GM23338 (cell line): ENCODE data around the gene FCRL1. TPM values are rescaled to one million over a fixed set of nuclear protein-coding genes. Genes with fewer than 3 reads are reported as not detected.

Experiments used
- ATAC-seq: fragments of 200-7000 bp; cut with Tn5 transposase; 3 replicates; pipeline ENCODE4 v1.9.1; 2020
- DNase-seq: peaks from one replicate; pipeline ENCODE4 v3.0.0-alpha.2; 2015; ENCODE audit warnings: low spot score
- H2AFZ ChIP-seq: fragments of 200-600 bp; sonication (generic); 2 replicates; pipeline ENCODE4 v1.8.0; 2016; ENCODE audit warnings: antibody characterized with exemption, mild to moderate bottlenecking, moderate library complexity
- H3F3A ChIP-seq: fragments of 200-600 bp; sonication (generic); replicated peaks from 2 replicates; pipeline ENCODE4 v1.8.0; 2017; ENCODE audit warnings: antibody characterized with exemption, mixed run types, low read depth
- H3K27ac ChIP-seq: fragments of 200-600 bp; sonication (generic); 2 replicates; pipeline ENCODE4 v1.6.1; 2016; ENCODE audit warnings: low read depth
- H3K27me3 ChIP-seq: fragments of 200-600 bp; sonication (generic); 2 replicates; pipeline ENCODE4 v1.8.0; 2016; ENCODE audit warnings: mild to moderate bottlenecking, mixed run types, moderate library complexity; ENCODE audit not compliant: insufficient read depth
- H3K36me3 ChIP-seq: fragments of 200-600 bp; sonication (generic); 2 replicates; pipeline ENCODE4 v1.8.0; 2016; ENCODE audit warnings: mild to moderate bottlenecking; ENCODE audit not compliant: insufficient read depth
- H3K4me1 ChIP-seq: fragments of 200-600 bp; sonication (generic); 2 replicates; pipeline ENCODE4 v1.8.0; 2016; ENCODE audit warnings: mild to moderate bottlenecking, moderate library complexity; ENCODE audit not compliant: insufficient read depth
- H3K4me2 ChIP-seq: fragments of 200-600 bp; sonication (generic); 2 replicates; pipeline ENCODE4 v1.7.1; 2017; ENCODE audit warnings: mixed run types
- H3K4me3 ChIP-seq: fragments of 200-600 bp; sonication (generic); 2 replicates; pipeline ENCODE4 v1.6.1; 2016; ENCODE audit warnings: mixed run types
- H3K79me2 ChIP-seq: fragments of 200-600 bp; sonication (generic); replicated peaks from 2 replicates; pipeline ENCODE4 v1.8.0; 2017; ENCODE audit warnings: mild to moderate bottlenecking; ENCODE audit not compliant: insufficient read depth
- H3K9me2 ChIP-seq: fragments of 200-600 bp; sonication (generic); 2 replicates; pipeline ENCODE4 v1.8.0; 2017; ENCODE audit not compliant: insufficient read depth
- H4K20me1 ChIP-seq: fragments of 200-600 bp; sonication (generic); replicated peaks from 2 replicates; pipeline ENCODE4 v1.8.0; 2017; ENCODE audit warnings: mild to moderate bottlenecking; ENCODE audit not compliant: insufficient read depth
- H3K27ac Mint-ChIP-seq: 2 replicates; pipeline ENCODE4 v1.8.0; 2020; ENCODE audit warnings: inconsistent platforms, mild to moderate bottlenecking, moderate library complexity, mixed read lengths
- H3K27me3 Mint-ChIP-seq: 3 replicates; pipeline ENCODE4 v1.8.0; 2022; ENCODE audit warnings: low read depth, mild to moderate bottlenecking, moderate library complexity, mixed read lengths, inconsistent platforms; ENCODE audit not compliant: insufficient read depth, poor library complexity
- H3K36me3 Mint-ChIP-seq: 3 replicates; pipeline ENCODE4 v1.8.0; 2021; ENCODE audit warnings: low read depth, mild to moderate bottlenecking, inconsistent platforms, moderate library complexity, mixed read lengths
- H3K4me1 Mint-ChIP-seq: 3 replicates; pipeline ENCODE4 v1.8.0; 2020; ENCODE audit warnings: mild to moderate bottlenecking, inconsistent platforms, mixed read lengths
- H3K4me3 Mint-ChIP-seq: 3 replicates; pipeline ENCODE4 v1.8.0; 2021; ENCODE audit warnings: moderate library complexity, mild to moderate bottlenecking, inconsistent platforms, mixed read lengths
- H3K9me3 Mint-ChIP-seq: 3 replicates; pipeline ENCODE4 v1.8.0; 2020; ENCODE audit warnings: moderate library complexity, mild to moderate bottlenecking, inconsistent platforms, mixed read lengths
- CREB1 ChIP-seq: fragments of 250-450 bp; sonication (Bioruptor Pico); IDR thresholded peaks from 2 replicates; pipeline ENCODE4 v1.5.0; 2020; ENCODE audit warnings: low read depth, mild to moderate bottlenecking, moderate library complexity
- EZH2 ChIP-seq: fragments of 200-600 bp; sonication (generic); IDR thresholded peaks from one replicate; pipeline ENCODE4 v1.8.0; 2017; ENCODE audit warnings: antibody characterized with exemption, mild to moderate bottlenecking, low read depth; ENCODE audit not compliant: unreplicated experiment
- EZH2phosphoT487 ChIP-seq: fragments of 200-600 bp; sonication (generic); IDR thresholded peaks from one replicate; pipeline ENCODE4 v1.8.1; 2018; ENCODE audit warnings: antibody characterized with exemption; ENCODE audit not compliant: unreplicated experiment
- JUNB ChIP-seq: IDR thresholded peaks from one replicate; pipeline ENCODE4 v1.6.1; 2016; ENCODE audit warnings: antibody characterized with exemption; ENCODE audit not compliant: unreplicated experiment
- NANOG ChIP-seq: IDR thresholded peaks from 2 replicates; pipeline ENCODE4 v1.6.1; 2016; ENCODE audit warnings: antibody characterized with exemption, borderline replicate concordance
- POLR2AphosphoS5 ChIP-seq: IDR thresholded peaks from 2 replicates; pipeline ENCODE4 v1.6.1; 2016; ENCODE audit warnings: antibody characterized with exemption, low read depth
- STAT1 ChIP-seq: IDR thresholded peaks from one replicate; pipeline ENCODE4 v1.6.1; 2016; ENCODE audit warnings: antibody characterized with exemption; ENCODE audit not compliant: unreplicated experiment
- ZNF114 ChIP-seq: fragments of 250-450 bp; sonication (Bioruptor Pico); IDR thresholded peaks from 2 replicates; pipeline ENCODE4 v1.5.0; 2020; ENCODE audit warnings: mild to moderate bottlenecking, moderate library complexity
- ZNF331 ChIP-seq: fragments of 250-450 bp; sonication (Bioruptor Pico); IDR thresholded peaks from 2 replicates; pipeline ENCODE4 v1.5.0; 2020; ENCODE audit warnings: low read depth, mild to moderate bottlenecking, moderate library complexity
- polyA plus RNA-seq: library from polyadenylated mRNA; unstranded; fragments of >200 nt; fragmentation: Nextera tagmentation; extraction: Ambion mirVana; gene quantifications from 2 replicates; pipeline ENCODE4 v1.2.1, GENCODE V29; 2016
- total RNA-seq: library from RNA; depleted of rRNA; stranded (reverse); fragments of >200 nt; shearing (Covaris generic); gene quantifications from 2 replicates; pipeline ENCODE4 v1.2.3, GENCODE V29; 2014
- TF ChIP-seq, protein P1 (sequence below): IDR thresholded peaks from 2 replicates; pipeline ENCODE4 v1.6.1; 2016; ENCODE audit warnings: antibody characterized with exemption
- TF ChIP-seq, protein P2 (sequence below): IDR thresholded peaks from one replicate; pipeline ENCODE4 v1.6.1; 2018; ENCODE audit warnings: antibody characterized with exemption; ENCODE audit not compliant: unreplicated experiment
- TF ChIP-seq, protein P3 (sequence below), 2 experiments: fragments of 200-600 bp in 1 of 2; sonication (generic) in 1 of 2; conservative IDR thresholded peaks; 2 replicates each; pipeline versions ENCODE4 v1.5.1 to v1.6.1; 2016 to 2017; ENCODE audit warnings: antibody characterized with exemption in 2 of 2, low read depth in 2 of 2, mild to moderate bottlenecking in 2 of 2, moderate library complexity in 1 of 2
- TF ChIP-seq, protein P4 (sequence below): fragments of 250-450 bp; sonication (Bioruptor Pico); IDR thresholded peaks from 2 replicates; pipeline ENCODE4 v1.5.0; 2020; ENCODE audit warnings: mild to moderate bottlenecking, moderate library complexity

The FCRL1 gene
- total and polyA plus RNA-seq, 2 experiments from 2014 or later = not detected

DNA sequence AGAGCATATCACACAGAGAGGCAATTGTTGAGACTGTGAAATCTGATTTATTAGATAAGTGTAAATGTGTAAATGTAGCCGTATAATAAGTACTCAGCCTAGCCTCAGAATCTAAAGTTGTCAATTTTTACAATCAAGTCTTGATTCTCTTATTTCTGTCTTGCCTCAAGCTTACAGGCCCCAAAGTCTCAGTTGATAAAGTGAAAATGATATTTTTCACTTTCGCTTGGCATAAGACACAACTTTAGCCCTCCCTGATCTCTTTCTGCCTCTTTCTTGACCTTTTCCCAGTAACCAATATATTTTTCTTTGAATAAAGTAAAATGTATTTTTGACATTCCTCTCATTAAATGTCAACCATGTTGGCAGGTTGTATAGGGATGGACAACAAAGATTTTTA, 11.0 kb upstream of the FCRL1 start:
- ATAC-seq (no peak), DNase-seq (no peak)
- H3K4me1 Mint-ChIP-seq = no peaks in the 10 kb centered on the region
- no peak overlapping the region for H3K4me3 ChIP-seq
- H3K36me3 ChIP-seq = no peaks in the 10 kb centered on the region
- no peak overlapping the region for H3K4me2 ChIP-seq
- H4K20me1 ChIP-seq = no peaks in the 10 kb centered on the region
- H3K9me3 Mint-ChIP-seq = no peaks in the 10 kb centered on the region
- no peaks in the 10 kb centered on the region for H3K27me3 ChIP-seq
- no peak overlapping the region for H3K4me3 Mint-ChIP-seq
- H3K27ac Mint-ChIP-seq = no peak overlapping the region
- no peaks in the 10 kb centered on the region for H3K4me1 ChIP-seq
- H3K27me3 Mint-ChIP-seq = no peaks in the 10 kb centered on the region
- no peak overlapping the region for H3K27ac ChIP-seq
- H3K79me2 ChIP-seq = no peaks in the 10 kb centered on the region
- TF ChIP-seq EZH2 (no peak), NANOG (no peak), STAT1 (no peak), CREB1 (no peak), ZNF114 (no peak), JUNB (no peak), POLR2AphosphoS5 (no peak), EZH2phosphoT487 (no peak), ZNF331 (CRISPR knock-in tag) (no peak)
- TF ChIP-seq, protein P1, sequence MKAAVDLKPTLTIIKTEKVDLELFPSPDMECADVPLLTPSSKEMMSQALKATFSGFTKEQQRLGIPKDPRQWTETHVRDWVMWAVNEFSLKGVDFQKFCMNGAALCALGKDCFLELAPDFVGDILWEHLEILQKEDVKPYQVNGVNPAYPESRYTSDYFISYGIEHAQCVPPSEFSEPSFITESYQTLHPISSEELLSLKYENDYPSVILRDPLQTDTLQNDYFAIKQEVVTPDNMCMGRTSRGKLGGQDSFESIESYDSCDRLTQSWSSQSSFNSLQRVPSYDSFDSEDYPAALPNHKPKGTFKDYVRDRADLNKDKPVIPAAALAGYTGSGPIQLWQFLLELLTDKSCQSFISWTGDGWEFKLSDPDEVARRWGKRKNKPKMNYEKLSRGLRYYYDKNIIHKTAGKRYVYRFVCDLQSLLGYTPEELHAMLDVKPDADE = no peak
- TF ChIP-seq, protein P2, sequence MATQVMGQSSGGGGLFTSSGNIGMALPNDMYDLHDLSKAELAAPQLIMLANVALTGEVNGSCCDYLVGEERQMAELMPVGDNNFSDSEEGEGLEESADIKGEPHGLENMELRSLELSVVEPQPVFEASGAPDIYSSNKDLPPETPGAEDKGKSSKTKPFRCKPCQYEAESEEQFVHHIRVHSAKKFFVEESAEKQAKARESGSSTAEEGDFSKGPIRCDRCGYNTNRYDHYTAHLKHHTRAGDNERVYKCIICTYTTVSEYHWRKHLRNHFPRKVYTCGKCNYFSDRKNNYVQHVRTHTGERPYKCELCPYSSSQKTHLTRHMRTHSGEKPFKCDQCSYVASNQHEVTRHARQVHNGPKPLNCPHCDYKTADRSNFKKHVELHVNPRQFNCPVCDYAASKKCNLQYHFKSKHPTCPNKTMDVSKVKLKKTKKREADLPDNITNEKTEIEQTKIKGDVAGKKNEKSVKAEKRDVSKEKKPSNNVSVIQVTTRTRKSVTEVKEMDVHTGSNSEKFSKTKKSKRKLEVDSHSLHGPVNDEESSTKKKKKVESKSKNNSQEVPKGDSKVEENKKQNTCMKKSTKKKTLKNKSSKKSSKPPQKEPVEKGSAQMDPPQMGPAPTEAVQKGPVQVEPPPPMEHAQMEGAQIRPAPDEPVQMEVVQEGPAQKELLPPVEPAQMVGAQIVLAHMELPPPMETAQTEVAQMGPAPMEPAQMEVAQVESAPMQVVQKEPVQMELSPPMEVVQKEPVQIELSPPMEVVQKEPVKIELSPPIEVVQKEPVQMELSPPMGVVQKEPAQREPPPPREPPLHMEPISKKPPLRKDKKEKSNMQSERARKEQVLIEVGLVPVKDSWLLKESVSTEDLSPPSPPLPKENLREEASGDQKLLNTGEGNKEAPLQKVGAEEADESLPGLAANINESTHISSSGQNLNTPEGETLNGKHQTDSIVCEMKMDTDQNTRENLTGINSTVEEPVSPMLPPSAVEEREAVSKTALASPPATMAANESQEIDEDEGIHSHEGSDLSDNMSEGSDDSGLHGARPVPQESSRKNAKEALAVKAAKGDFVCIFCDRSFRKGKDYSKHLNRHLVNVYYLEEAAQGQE = no peak
- TF ChIP-seq, protein P3, sequence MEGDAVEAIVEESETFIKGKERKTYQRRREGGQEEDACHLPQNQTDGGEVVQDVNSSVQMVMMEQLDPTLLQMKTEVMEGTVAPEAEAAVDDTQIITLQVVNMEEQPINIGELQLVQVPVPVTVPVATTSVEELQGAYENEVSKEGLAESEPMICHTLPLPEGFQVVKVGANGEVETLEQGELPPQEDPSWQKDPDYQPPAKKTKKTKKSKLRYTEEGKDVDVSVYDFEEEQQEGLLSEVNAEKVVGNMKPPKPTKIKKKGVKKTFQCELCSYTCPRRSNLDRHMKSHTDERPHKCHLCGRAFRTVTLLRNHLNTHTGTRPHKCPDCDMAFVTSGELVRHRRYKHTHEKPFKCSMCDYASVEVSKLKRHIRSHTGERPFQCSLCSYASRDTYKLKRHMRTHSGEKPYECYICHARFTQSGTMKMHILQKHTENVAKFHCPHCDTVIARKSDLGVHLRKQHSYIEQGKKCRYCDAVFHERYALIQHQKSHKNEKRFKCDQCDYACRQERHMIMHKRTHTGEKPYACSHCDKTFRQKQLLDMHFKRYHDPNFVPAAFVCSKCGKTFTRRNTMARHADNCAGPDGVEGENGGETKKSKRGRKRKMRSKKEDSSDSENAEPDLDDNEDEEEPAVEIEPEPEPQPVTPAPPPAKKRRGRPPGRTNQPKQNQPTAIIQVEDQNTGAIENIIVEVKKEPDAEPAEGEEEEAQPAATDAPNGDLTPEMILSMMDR (conservative IDR thresholded peaks at IDR 0.05; ENCODE audit: low read depth in 2 of 2) = no peak
- TF ChIP-seq, protein P4, sequence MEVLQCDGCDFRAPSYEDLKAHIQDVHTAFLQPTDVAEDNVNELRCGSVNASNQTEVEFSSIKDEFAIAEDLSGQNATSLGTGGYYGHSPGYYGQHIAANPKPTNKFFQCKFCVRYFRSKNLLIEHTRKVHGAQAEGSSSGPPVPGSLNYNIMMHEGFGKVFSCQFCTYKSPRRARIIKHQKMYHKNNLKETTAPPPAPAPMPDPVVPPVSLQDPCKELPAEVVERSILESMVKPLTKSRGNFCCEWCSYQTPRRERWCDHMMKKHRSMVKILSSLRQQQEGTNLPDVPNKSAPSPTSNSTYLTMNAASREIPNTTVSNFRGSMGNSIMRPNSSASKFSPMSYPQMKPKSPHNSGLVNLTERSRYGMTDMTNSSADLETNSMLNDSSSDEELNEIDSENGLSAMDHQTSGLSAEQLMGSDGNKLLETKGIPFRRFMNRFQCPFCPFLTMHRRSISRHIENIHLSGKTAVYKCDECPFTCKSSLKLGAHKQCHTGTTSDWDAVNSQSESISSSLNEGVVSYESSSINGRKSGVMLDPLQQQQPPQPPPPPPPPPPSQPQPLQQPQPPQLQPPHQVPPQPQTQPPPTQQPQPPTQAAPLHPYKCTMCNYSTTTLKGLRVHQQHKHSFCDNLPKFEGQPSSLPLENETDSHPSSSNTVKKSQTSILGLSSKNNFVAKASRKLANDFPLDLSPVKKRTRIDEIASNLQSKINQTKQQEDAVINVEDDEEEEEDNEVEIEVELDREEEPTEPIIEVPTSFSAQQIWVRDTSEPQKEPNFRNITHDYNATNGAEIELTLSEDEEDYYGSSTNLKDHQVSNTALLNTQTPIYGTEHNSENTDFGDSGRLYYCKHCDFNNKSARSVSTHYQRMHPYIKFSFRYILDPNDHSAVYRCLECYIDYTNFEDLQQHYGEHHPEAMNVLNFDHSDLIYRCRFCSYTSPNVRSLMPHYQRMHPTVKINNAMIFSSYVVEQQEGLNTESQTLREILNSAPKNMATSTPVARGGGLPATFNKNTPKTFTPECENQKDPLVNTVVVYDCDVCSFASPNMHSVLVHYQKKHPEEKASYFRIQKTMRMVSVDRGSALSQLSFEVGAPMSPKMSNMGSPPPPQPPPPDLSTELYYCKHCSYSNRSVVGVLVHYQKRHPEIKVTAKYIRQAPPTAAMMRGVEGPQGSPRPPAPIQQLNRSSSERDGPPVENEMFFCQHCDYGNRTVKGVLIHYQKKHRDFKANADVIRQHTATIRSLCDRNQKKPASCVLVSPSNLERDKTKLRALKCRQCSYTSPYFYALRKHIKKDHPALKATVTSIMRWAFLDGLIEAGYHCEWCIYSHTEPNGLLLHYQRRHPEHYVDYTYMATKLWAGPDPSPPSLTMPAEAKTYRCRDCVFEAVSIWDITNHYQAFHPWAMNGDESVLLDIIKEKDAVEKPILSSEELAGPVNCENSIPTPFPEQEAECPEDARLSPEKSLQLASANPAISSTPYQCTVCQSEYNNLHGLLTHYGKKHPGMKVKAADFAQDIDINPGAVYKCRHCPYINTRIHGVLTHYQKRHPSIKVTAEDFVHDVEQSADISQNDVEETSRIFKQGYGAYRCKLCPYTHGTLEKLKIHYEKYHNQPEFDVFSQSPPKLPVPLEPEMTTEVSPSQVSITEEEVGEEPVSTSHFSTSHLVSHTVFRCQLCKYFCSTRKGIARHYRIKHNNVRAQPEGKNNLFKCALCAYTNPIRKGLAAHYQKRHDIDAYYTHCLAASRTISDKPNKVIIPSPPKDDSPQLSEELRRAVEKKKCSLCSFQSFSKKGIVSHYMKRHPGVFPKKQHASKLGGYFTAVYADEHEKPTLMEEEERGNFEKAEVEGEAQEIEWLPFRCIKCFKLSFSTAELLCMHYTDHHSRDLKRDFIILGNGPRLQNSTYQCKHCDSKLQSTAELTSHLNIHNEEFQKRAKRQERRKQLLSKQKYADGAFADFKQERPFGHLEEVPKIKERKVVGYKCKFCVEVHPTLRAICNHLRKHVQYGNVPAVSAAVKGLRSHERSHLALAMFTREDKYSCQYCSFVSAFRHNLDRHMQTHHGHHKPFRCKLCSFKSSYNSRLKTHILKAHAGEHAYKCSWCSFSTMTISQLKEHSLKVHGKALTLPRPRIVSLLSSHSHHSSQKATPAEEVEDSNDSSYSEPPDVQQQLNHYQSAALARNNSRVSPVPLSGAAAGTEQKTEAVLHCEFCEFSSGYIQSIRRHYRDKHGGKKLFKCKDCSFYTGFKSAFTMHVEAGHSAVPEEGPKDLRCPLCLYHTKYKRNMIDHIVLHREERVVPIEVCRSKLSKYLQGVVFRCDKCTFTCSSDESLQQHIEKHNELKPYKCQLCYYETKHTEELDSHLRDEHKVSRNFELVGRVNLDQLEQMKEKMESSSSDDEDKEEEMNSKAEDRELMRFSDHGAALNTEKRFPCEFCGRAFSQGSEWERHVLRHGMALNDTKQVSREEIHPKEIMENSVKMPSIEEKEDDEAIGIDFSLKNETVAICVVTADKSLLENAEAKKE = no peak
- no peak overlapping the region; the same call in 1 of the 2 replicates for H2AFZ ChIP-seq
- H3F3A ChIP-seq = no peaks in the 10 kb centered on the region
- no peaks in the 10 kb centered on the region for H3K36me3 Mint-ChIP-seq
- peaks cover 16% of the 10 kb centered on the region; the same call in 1 of the 2 replicates for H3K9me2 ChIP-seq
